ENCODE results near the gene ANKS1B.

ANKS1B gene

DNA sequence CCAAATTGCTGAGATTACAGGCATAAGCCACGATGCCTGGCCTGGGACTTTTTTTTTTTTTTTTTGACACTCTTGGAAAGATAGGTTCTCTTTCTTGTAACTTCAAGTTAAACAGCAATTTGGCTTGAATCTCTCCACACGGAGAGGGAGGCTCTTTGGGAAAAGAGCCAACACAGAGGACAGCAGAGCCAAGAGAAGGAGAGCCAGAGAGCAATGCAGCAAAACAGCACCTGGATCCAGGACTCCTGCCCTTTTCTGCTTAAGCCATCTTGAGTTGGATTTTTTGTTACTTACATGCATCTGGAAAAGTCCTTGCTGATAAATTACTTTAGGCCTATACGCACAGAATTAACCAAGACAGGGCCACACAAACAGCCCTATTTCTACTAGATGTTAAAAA is 1162.9 kb downstream of the ANKS1B start:
- no peak for DNase-seq (ENCODE audit: low spot score)

DNA sequence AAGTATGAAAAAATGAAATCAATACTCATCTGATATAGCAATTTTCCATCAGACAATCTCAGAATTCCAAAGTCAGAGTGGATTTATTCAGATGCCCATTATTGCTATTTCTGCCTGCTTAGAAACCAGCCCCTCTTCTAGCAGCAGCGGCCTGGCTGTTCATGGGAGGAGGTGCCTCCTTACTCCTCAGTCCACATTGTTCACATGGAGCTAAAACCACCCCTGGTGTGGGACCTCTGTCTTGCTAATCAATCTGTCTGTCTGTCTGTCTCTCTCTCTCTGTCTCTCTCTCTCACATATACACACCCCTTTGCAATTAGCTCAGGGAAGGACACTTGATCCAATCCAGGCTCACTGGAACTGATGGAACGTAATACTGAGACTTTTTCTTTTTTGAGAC is 1163.5 kb downstream of the ANKS1B start:
- no peak for DNase-seq (ENCODE audit: low spot score)

DNA sequence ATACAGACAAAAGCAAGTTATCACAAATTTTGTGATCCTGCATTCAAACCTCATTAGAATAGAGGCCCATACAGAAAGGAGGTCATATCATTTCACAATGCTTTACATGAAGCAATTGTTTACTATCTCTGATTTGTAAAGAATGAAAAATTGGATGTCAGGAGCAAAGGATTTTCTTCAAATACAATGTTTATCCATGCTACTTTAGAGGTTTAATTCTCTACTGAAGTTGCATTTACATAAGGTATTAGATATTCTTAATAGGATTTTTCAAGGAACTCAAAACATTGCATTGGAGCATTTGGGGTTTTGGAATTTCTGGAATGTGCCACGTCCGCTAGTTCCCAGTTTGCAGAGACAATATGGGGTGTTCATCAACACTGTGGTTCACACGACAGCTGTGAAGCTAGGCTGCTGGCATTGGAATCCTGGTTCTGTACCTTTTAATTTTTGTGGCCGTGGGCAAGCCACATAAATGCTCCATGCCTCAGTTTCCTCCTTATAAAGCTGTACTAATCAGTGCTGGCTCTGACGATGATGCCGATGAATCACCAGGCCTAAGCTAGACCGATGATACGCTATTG is 1164.8 kb downstream of the ANKS1B start:
- DNase-seq (ENCODE audit: low spot score): no peak

DNA sequence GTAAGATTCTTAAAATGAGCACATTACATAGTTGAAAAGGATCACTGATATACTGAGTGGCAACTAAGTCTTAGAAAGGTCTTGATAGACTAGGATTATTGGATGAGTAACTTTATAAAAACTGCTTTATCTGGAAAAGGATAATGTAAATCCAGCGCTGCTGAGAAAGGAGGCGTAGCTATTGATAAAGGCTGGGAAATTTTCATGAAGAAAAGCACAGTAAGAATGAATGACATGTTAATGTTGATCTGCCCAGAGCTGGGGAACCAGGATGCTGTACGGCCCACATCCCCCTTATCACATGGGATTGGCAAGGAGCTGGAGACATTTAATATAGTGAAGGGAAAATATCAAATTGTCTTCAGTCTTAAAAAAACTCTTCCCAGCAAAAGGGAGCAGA is 1165.7 kb downstream of the ANKS1B start:
- no peak for DNase-seq (ENCODE audit: low spot score)

DNA sequence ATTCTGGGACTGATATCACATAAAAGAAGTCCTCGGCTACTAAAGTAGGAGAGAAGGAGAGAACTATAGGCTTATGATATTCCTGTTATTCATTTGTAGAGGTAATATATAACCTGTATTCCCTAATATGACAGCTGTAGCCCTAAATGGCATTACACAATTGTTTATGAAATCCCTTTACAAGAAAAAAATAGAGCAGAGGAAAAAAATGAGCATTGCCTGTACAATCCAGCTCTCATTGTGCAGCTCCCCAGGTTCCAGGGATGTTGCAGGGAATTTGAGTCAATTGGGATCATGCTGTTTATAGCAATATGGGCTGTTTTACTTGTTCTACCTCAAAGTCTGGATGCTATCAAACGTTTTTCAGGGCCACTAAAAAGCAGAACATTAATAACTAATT is 1166.5 kb downstream of the ANKS1B start:
- no peak for DNase-seq (ENCODE audit: low spot score)

DNA sequence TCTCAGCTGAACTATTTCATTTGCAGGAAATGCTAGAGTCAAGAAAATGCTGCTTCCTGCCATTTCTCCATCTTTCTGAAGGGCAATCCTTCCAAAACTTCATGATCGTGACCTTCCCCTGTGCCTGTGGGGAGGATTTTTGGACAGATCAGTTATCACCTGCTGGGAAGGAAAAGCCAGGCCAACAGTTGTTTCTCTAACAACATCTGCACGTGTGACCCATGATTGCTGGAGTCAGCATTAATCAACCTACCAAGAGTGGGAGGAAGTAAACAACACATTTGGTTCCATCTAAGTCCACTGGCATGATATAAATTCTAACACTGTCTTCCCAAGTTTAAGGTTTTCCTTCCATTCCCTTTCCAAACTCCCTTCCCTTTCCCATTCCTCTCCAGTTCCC is 1167.0 kb downstream of the ANKS1B start:
- no peak for DNase-seq (ENCODE audit: low spot score)

DNA sequence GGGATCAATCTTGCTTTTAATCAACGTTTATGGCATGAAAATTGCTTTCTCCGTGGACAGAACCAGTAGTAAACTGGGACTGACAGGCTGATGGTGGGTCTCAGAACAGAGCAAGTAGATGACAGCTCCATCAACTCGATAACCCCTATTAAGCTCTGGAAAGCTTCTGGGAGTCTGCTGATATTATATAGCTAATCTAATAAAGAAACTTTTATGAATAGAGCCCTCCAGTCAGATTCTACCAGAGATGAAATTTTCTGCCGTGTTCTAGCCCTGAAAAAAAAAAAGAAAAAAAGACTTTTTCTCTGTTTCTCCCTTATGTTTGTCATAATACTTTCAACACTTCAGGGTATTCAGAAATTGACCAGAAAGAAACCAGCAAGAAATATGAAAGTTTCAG is 1168.0 kb downstream of the ANKS1B start:
- DNase-seq (ENCODE audit: low spot score): peak; percentile 37

DNA sequence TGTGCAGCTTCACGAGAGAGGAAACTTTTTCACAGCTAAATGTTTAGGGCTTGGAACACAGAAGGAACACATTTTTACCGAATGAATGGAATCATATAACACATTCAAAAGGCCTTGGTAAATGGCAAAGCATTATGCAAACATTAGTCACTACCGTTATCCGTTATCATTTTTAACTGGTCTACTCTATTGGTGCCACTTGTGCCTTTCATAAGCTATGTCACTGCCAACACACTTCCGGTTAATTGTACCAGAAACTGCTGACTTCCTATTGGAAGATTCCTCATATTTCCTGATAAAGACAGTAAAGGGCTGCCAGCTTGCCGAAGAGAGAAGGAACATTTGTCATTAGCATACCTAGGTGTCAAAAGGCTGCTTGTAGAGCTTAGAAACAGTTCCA is 1170.5 kb downstream of the ANKS1B start:
- DNase-seq (ENCODE audit: low spot score): no peak

DNA sequence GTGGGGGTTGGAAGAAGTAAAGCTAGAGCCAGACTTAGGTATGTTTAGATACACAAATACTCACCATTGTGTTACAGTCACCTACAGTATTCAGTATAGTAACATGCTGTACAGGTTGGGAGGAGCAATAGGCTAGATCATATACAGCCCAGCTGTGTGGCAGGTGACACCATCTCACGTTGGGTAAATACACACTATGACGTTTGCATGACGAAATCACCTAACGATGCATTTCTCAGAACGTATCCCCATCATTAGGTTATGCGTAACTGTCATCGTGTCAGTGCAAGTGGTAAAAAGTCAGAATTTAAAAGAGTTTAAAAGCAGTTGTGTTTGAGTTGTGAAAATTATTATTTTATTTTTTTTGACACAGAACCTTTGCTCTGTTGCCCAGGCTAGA is 1172.5 kb downstream of the ANKS1B start:
- DNase-seq (ENCODE audit: low spot score): no peak

DNA sequence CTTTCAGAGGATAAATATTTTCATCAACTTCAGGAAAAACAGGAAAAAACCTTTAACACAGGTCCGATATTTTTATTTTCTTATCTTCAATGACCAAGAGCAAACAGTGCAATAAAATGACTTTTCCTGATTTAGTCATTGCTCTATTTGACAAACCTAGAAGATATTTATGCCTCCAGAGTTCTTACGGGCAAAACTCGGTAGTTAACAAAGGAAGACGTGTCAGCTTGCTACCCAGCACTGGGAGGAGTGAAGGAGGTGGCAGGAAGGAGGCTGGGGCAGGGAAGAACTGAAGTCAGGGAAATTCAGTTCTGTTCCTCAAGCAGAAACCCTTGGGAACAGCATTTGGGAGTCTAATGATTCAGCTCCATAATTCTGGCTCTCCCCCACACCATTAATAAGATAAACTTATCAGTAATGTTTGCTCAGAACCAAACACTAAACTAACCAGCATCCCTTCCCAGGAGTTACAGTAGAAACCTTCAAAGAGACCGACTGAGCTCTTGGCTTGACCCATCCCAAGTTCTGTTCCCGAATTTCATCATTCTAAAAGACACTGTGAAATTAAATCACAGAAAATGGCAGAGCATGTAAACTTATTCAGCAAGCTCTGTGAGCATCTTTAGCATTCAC is 1176.4 kb downstream of the ANKS1B start:
- no peak for DNase-seq (ENCODE audit: low spot score)

DNA sequence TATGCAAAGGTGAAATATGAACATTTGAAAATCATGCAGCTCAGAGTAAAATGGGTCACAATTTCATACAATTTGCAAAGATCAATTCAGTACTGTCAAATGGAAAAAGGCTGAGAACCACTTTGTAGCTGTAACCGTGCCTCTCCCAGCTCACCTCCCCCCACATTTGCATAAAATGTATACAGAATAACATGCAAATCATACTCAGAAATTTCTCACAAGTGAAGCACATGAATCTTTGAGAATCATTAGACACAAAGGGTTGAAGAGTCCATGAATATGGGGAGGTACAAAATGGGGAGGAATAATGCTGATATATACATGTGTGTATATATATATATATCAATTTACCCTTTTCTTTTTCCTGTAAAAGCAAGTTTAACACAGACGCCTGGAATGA is 1177.5 kb downstream of the ANKS1B start:
- DNase-seq (ENCODE audit: low spot score): no peak

DNA sequence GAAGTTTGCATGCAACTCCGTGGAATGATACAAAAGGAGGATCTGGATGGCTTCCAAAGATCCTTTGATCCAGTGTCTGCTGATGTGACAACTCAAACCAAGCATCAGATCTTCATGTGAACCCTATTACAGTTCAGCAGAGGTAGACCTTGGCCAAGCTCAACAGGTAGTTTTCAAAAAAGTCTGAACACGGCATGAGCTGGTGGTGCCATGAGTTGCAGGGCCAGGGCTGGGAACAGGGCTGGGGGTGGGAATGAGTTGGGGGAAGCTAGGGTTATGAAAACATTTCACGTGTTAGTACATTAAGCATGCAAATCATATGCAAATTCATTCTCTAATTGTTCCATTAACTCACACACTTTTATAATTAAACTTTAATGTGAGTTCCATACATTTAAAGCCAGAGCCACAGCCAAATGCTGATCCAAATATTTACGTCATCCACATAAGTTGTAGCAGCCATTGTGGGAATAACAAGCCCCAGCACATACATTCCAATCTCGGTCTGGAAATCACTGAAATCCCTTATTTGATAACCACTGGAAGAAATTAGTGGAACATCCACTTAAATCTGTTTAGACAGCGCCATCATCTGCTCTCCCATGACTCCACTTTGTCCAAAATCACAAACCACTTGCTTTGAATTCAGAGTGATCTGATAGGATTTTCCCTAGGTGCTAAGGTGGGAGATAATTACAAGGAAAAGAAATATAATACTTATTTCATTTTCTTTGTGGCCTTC is 1181.1 kb downstream of the ANKS1B start:
- DNase-seq (ENCODE audit: low spot score): no peak

DNA sequence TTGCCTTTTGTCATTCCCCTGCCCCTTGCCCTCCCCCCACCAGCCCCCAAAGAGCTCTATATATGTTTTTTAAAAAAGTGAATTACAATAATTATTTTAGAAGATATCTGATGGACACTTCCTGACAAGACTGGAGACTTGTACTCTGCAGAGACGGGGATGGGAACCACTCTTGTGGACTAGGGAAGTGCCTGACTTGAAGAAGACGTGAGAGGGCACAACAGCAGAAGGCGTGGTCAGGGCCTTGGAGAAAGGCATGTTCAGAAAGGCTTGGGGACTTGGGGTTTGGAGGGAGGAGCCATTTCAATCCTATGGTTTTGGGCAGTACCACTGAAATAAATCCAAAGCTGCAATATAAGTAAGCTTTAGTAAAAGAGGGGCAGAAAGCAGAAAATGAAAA is 1184.9 kb downstream of the ANKS1B start:
- no peak for DNase-seq (ENCODE audit: low spot score)

DNA sequence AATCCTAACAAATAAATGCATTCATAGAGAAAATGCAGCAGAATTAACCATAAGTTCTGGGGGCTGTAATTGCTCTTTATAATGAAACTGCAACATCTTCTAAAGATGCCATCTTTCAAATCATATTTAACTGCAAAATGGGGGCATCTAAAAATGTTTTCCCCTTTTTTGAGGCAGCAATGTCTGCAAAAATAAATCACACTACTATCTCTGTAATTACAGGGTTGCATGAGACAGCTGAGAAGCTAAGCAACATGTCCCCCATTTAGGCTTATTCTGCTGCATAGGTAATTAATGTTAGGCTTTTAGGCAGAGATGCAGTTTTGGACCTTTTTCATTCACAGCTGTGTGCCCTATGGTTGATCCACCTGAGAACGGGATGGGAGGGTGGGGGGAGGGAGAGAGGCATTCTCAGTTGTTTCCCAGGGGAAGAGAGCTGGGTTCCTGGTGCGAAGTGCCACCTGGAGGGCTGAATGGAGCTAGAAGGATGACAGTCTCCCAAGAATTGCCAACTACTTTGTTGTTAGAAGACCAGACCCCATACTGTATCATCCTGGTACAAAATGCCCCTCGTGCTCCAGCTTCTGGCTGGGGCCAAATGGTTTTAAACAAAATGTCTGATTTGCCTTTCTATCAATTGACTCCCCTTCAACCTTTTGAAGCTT is 1185.5 kb downstream of the ANKS1B start:
- no peak for DNase-seq (ENCODE audit: low spot score)

DNA sequence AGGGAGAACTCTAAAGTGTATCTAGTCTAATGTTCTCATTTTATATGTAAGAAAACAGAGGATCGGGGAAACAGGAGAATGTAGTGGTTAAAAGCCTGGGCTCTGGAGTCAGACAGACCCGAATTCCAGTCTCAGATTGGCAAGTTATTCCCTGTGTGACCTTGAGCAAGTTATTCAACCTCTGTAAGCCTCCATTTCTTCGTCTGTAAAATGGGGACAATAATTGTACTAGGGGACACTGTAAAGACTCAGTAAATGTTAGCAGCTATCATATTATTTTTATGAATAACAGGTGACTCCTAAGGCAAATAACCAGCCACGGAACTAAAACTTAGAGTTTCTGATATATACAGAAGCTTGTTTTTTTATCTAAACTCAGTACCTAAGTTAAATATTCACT is 1187.5 kb downstream of the ANKS1B start:
- DNase-seq (ENCODE audit: low spot score): no peak

DNA sequence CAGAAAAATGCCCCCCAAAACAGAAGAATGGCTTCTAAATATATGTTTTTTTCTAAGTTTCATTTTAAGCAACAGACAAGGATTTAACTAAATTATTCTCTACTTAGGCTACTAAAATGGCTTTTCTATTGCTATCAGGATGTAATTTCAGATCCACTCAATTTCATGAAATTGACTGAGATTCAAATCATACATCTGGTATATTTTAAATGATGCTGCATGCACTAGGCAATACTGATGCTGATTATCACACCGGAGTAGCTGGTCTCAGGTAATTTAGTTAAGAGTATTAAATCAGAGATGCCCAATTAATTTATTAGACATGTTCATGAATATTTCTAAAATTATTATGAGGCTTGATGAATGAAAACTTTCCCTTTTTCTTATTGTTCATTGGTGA is 1188.0 kb downstream of the ANKS1B start:
- DNase-seq (ENCODE audit: low spot score): no peak

DNA sequence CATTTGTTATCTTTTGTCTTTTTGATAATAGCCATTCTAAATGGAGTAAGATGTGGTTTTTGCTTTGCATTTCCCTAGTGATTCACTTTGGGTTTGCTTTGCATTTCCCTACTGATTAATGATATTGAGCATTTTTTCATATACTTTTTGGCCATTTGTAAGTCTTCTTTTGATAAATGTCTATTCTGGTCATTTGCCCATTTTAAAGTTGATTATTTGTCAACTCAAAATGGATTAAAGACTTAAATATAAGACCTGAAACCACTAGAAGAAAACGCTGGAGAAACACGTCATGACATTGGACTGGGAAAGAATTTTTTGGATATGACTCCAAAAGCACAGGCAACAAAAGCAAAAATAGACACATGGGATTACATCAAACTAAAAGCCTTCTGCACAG is 1191.6 kb downstream of the ANKS1B start:
- DNase-seq (ENCODE audit: low spot score): no peak

DNA sequence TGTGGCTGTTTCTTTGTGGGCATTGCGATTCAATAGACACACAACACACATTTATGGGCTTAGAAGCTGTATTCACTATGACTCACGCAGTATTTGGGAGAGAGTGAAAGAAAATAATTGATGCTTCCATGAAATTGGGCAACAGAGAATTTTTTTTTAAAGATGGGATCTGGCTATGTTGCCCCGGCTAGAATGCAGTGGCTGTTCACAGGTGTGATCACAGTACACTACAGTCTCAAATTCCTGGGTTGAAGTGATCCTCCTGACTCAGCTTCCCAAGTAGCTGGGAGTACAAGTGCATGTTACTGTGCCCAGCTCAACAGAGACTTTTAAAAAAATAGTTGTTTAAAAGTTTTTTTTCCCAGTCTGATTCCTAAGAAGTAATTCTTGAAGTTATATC is 1193.3 kb downstream of the ANKS1B start:
- DNase-seq (ENCODE audit: low spot score): no peak

DNA sequence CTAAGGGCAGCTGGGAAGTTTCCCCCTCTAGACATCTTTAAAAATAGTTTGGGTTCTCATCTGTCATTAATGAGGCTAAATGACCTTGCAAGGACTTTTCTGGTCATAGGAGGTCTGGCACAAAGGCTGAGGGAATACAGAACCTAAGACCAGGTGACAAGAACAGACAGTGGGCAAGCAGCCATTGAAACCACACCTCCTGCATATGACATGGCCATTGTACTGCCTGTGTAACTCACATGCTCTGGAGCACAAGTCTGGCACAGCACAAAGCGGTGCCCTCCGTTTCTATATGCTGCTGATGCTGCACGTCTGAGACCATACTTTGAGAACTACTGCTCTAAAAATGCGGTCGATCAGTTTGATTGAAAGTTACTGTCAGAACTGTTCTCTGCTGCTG is 1196.3 kb downstream of the ANKS1B start:
- DNase-seq (ENCODE audit: low spot score): no peak

DNA sequence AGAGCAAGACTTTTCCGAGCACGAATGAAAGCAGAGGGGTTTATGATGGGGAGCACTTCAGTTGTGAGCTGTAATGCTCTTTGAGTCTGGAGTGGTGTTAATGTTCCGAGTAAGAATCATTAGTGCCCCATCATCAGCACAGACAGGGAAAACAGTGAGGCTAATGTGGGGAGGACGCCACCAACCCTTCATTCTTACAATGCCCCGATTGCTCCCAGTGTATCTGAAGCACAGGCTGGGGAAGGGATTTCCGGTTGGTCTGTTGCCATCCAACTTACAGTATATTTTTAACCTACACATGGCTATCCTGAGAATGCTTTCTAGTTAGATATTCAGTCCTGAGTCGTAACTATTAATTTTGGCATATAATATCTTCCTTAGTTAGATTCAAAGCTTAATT is 1198.1 kb downstream of the ANKS1B start:
- no peak for DNase-seq (ENCODE audit: low spot score)

DNA sequence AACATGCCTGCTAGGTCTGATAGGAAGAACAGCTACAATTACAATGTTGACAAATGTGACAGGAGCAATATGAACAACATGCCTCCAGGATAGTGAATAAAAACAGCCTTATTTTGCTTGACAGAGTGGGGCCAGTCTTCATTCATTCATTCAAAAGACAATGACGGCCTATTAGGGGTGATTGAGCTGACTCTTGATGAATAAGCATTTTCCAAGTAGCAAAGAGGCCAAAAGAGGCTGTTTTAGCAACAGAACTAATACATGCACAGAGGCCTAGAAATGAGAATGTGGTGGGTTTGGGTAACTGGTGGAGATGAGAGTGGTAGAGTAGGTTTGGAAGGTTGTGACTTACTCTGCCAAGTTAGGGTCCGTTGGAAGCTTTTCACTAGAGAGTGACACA is 1201.3 kb downstream of the ANKS1B start:
- DNase-seq (ENCODE audit: low spot score): no peak

DNA sequence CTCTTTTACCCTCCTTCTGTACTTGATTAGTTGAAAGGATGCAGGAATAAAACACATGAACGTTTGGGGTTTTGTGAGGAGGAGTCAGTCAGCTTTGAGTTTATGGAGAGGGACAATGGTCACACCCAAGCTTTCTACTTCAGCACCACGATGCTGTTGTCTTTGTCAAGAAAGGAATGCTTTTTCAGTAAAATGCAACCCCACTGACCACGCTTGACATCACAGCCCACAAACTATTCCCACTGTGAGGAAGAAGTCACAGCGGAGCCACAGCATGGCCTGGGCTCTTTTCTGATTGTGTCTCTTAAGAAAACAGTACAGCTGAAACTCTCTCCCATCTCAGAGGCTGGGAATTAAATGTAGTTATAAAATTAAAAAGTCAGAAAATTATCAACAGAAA is 1204.5 kb downstream of the ANKS1B start:
- no peak for DNase-seq (ENCODE audit: low spot score)

DNA sequence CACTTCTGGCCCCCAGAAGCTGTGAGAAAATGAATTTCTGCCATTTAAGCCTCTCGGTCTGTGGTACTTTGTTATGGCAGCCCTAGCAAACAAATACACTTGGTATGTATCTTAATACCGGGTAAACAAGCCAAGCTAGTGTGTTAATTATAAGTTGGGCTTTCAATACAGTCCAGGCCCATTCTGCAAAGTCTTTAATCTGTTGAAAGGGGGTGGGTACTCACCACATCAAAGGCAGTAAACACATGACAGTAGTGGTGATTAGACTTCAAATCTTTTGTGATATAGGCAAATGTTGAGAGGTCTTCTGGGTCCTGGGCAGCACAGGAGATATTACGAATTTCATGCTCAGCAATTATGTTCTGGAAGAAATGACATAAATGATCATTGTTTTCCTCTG is 1211.9 kb downstream of the ANKS1B start:
- DNase-seq (ENCODE audit: low spot score): no peak
